NCI-H510A treated with DMSO at 0.1 percent for 48 hours (cell line): ENCODE data around the gene BTBD6.
"Not testable (repeated sequence)": the region's sequence is repeated elsewhere in the genome, so short reads cannot be mapped to it uniquely, and the experiment has no call there.

ENCODE experiments used
- DNase-seq: peaks from one replicate; lab custom pipeline; 2025; lab: John Stamatoyannopoulos, UW

The BTBD6 gene

DNA sequence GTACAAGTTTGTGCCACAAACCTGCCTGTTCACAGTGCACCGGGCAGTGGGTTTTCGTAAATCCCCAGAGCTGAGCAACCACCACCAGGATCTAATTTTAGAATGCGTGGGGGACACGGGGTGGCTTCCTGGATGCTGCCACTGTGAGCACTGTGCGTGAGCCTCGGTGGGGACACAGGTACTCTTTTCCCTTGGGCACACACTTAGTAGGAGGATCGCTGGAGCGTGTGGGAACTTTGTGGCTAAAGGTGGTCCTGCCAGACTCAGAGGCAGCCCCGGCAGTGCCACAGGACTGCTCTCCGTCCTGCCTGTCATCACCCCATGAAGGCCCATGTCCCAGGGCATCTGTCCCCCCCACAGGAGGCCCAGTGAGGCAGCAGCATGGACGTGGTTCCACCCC is 21.1 kb downstream of the BTBD6 start:
- no peak for DNase-seq

DNA sequence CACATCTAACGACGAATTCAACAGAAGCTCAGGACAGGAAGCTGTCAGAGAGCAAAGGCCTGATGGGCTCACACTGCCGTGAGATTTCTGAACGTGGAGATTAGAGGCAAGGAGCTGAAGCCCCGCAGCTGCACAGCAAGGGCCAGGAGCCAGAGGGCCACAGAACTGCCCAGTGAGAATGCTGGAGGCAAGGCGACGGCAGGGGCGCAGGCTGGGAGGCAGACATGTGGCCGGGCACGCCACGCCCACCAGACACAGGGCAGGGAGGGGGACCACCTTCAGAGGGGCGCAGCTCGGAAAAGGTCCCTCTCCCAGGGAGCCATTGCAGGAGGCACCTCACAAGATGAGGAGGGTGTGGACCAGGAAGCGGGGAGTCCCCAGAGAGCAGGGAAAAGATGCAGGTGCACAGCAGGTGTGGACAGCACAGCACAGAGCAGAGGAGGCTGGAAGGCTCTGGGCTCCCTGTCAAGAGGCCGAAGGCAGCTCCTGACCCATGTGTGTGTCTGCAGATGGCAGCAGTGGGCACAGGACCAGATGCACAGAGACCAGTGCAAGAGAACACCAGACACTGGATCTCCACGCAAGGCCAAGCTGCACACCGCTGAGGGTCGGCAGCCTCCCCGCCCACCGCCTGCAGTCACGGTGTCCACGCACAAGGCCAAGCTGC is 23.0 kb downstream of the BTBD6 start:
- no peak for DNase-seq

DNA sequence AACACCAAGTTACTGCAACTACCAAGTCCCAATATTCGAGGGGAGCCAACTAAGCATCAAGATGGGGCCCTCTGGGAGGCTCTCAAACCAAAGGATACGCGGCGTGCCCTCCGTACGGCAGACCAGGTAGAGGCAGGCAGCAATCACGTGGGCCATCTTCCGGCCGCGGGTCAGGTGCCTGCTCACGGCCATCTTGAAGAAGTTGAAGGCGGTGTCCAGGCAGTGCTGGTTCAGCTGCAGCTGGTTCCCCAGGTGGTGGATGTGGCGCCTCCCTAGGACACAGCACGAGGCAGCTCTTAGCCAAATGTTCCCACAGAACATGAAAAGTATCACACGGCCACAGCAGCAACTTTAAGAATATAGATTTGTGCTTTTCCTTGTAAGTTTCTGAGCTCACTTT is 24.3 kb downstream of the BTBD6 start:
- DNase-seq = peak; percentile 91

DNA sequence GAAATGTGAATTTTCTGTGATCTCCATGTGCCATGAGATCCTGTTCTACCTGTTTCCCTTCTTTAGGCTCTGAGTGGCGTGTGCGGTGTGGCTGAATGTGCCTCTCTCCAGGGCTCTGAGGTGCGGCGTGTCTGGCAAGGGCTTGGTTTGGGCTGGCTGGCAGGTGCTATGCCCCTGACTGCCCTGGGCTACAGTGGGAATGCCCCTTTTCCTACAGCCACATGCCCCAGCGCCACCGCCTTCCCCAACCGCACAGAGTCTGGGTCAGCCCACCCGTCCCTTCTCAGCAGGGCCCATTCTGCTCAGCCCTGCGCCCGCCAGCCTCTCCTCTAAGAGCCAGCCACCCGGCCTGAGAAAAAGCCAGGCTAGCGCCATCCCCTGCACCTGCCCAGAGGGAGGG is 24.7 kb downstream of the BTBD6 start:
- peak; percentile 91 for DNase-seq

DNA sequence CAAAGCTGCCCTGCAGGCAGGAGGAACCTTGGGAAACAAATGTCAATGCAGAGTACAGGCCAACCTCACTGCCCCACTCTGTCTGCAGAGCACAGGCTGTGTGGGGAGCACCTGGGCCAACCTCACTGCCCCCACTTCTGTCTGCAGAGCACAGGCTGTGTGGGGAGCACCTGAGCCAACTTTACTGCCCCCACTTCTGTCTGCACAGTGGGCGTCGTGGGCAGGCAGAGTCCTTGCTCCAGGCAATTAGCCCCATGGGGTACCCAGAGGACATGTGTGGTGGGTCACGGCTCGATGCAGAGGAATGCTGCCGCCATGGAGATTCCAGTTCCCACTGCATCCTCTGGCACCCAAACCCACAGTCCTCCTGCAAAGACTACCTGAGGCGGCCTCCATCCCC is 26.3 kb downstream of the BTBD6 start:
- no peak for DNase-seq

GRCh38 chr14:105275267-105275946 is 27.1 kb downstream of the BTBD6 start:
- DNase-seq = no peak

- DNase-seq = not testable (repeated sequence)
These were observed 29.1 kb downstream of the BTBD6 start for GRCh38 chr14:105277448-105277847.

GRCh38 chr14:105279642-105280361 is 31.5 kb downstream of the BTBD6 start:
- no peak for DNase-seq

- DNase-seq = no peak
These were observed 32.2 kb downstream of the BTBD6 start for GRCh38 chr14:105280525-105280924.

DNA sequence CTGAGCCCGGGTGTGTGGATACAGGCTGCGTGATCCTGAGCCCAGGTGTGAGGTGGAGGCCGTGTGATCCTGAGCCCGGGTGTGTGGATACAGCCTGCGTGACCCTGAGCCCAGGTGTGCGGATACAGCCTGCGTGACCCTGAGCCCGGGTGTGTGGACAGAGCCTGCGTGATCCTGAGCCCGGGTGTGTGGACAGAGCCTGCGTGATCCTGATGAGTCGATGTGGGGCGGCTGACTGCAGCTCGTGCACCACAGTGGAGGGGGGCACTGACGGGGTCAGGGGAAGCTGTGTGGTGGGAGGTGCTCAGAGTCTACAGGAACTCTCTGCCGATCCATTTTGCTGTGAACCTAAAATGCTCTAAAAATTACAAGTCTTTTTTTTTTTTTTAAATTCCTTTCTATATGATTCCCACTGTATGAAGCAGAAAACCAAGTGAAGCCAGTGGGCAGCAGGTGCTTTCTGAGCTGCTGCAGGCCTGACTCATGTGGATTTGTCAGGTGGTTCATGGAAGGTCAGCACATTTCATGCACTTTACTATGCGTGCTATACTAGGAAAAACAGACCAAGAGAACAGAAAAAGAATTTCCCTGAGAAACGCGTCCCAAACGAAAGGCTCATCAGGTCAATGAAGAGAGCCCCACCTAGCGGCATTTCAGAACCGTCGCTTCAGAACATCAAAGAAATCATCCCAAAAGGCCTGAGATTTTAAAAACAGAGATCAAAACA is 33.2 kb downstream of the BTBD6 start:
- DNase-seq = peak; percentile 72

DNA sequence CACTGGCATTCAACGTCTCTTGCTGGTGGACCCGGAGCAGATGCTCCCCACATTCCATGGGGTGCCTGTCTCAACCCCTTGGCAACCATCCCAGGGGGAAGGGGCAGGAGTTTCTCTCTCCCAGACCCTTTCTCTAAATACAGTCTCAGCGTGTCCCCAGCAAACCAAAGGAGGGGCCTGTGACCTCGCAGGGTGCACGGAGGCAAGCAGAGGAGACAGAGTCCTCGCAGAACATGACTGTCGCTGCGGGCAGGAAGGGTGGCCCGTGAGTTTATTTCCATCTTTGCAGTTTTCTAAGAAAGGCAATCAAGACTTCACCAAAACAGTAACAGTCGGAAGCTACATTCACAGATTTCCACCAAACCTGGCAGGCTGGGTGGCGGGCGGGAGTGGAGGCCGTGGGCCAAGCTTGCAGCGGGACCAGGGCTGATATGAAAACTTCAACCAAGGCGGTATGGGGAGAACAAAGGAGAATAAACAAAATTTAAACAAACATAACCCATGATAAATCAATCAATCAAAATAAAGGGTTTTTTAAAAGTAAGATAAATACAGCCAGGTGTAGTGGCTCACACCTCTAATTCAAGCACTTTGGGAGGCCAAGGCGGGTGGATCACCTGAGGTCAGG is 33.9 kb downstream of the BTBD6 start:
- no peak for DNase-seq

DNA sequence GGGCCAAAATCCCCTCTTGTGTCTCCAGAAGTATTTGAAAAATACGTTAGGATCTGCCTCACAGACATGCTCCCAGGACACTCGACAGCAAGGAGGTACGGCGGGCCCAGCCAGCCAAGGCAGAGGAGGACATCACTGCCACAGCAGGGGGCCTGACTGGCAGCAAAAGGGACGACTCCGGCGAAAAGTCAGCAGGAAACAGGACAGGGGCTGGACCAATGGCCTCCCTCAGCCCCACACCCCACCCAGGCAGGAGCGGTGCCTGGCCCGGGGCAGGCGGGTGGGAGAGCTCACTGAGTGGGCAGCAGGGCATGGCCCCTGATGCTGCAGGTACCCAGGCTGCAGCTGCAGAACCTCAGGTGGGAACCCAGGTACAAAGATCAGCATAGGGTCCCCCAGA is 34.7 kb downstream of the BTBD6 start:
- no peak for DNase-seq

- no peak for DNase-seq
These were observed 35.6 kb downstream of the BTBD6 start for GRCh38 chr14:105283899-105284298.

DNA sequence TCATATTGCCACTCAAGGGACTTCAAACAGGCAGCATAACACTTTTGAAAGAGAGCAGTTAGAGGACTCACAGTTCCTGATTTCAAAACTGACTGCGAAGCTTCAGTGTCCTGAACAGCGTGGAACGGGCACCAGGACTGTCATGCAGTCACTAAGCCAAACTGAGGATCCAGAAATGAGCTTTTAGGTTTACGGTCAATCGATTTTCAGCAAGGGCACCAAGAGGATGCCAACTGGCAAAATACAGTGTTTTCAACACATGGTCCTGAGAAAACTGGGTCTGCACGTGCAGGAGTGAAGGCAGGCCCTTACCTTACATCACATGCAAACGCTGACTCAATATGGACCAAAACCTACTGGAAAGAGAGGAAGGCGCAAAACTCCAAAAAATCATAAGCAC is 36.8 kb downstream of the BTBD6 start:
- DNase-seq = no peak

DNA sequence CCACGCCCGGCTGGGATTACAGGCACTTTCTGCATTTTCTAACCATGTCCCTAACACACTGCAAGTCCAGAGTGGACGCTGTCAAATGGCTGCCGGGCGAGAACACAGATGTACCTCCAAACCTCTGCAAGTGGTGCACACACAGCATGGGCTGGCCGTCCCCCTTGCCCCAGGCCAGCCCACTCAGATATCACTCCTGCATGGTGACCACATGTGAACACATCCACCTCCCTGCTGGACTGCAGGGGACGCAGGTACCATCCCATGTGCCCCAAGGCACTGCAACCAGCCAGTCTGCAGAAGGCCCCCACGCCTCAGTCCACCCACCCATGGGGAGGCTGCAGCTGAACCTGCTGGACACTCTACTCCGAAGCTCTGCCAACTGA is 38.4 kb downstream of the BTBD6 start:
- no peak for DNase-seq

DNA sequence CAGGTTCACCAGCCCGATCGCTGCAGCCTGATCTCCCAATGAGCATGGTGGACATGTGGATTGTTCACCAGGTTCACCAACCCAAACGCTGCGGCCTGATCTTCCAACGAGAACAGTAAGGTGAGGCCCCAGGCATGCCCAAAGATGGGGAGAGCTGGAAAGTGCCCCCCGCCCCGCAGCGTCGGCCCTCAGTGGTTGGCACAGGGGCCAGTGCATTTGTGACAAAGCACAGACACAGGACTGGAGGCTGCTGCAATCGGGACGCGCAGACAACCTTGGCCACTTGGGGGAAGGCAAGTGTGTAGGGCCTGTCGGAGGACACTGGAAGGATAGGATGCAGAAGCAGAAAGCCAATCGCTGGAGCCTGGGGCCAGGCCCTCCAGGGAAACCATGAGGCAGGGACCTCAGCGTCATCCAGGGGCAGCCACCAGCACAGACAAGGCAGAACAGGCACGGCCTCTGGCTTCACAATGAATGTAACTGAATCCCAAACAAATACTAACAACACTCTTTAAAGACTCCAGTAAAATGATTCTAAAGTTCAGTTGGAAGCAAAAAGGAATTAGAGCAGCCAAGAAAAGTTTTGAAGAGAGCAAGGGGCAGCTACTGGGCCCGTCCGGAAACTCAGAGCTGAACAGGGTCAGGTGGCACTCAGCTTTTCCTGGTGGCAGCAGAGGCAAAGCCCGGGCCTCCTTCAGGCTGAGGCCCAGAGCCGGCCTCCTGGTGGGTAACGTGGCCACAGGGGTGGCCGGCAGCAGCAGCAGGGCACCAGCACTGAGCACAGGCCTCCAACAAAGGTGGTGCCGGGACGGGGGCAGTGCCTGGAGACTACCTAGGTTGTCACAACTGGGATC is 39.1 kb downstream of the BTBD6 start:
- no peak for DNase-seq

DNA sequence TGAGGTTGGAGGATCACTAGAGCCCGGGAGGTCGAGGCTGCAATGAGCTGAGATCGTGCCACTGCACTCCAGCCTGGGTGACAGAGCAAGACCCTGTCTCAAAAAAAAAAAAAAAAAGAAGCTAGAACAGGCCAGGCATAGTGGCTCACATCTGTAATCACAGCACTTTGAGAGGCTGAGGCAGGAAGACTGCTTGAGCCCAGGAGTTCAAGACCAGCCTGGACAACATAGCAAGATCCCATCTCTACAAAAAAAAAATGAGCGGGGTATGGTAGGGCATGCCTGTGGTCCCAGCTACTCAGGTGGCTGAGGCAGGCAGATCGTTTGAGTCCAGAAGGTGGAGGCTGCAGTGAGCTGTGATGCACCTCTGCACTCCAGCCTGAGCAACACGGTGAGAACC is 40.6 kb downstream of the BTBD6 start:
- not testable (repeated sequence) for DNase-seq

DNA sequence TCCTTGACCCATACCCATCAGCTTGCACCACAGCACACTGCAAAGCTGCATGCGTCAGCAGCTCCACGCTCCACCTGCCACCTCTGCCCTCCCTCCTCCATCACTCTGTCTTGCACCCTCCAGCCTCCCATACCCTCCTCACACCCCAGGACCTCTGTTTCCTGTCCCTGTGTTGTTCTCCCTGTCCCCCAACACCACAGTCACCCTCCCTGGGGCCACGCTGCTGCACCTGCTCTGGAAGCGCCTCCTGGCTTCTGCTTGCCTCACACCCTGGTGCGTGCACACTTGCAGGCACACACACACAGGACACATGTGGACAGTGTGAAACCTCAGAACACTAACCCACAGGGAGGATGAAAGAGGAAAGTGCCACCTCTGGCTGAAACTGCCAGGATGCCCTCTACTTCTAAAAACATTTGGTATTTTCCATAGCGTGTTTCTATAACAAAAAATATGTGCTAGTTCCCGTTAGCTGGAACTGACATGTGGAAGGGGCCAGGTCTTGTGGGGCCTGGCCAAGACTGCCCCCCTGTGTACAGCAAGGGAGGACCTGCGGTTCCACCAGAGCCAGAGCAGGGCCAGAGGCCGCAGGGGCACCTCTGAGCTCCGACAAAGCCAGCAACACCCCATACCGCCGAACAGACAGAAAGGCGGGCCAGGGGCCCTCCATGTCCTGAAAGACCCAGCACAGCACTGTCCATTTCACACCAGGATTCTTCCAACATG is 42.5 kb downstream of the BTBD6 start:
- DNase-seq = no peak

DNA sequence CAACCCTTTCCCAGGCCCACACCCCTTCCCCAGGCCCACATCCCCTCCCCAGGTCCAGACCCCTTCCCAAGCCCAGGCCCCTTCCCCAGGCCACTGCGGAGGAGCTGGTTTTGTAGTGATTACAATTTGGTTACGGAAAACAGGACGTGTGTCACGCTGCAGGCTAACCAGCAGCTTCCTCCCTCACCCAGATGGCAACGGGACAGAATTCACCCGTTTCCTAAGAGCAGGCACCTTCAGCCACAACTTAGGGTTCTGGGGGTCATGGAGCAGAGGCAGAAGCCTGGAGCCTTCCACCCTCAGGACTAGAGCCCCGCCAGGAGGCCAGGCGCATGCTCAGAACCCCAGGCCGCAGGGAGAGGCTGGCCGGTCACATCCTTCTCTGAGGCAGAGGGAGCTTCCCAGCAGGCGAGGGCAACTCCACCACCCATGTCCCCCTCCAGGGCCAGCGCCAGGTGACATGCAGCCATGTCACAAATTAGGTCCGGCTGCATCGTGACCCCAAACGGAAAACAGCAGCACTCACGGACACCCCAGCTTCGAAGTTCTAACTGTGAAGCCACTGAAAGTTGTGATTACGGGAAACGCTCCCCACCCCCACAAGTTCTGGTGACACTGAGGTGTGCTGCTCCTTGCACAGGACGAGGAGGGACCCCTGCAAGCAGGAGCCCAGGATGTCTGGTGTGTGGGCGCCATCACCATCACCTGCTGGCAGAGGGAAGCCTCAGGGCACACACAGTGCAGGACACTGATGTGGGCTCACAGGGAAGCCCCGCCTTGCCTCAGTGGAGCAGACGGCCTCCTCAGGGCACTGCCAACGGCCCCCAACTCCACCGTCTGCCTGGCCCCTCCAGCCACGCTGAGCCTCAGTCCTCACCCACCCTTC is 44.7 kb downstream of the BTBD6 start:
- no peak for DNase-seq
